Large intestine (tissue), 3 donors: ENCODE data around the gene GPSM3. TPM values are rescaled to one million over a fixed set of nuclear protein-coding genes. Genes with fewer than 3 reads are reported as not detected.
A peak's percentile ranks its signal among the peaks of the same experiment; 100 is the strongest.

ENCODE experiments used
- DNase-seq, 2 donors: peaks; one replicate each; pipeline versions ENCODE4 v3.0.0 to v3.0.0-alpha.2; 2013
- H3K27ac ChIP-seq: one replicate; pipeline ENCODE4 v1.5.1; 2013; ENCODE audit warnings: low read length
- H3K27me3 ChIP-seq: 2 replicates; pipeline ENCODE4 v1.6.1; 2013; ENCODE audit warnings: low read length; ENCODE audit not compliant: control insufficient read depth, insufficient read depth
- H3K36me3 ChIP-seq: 2 replicates; pipeline ENCODE4 v1.6.1; 2013; ENCODE audit warnings: low read length; ENCODE audit not compliant: control insufficient read depth, insufficient read depth
- H3K4me1 ChIP-seq: one replicate; pipeline ENCODE4 v1.6.1; 2013; ENCODE audit warnings: low read length; ENCODE audit not compliant: control insufficient read depth, insufficient read depth
- H3K4me3 ChIP-seq: one replicate; pipeline ENCODE4 v1.5.1; 2013; ENCODE audit warnings: low read length
- H3K9me3 ChIP-seq: one replicate; pipeline ENCODE4 v1.6.1; 2013; ENCODE audit warnings: mild to moderate bottlenecking, low read depth, low read length, moderate library complexity; ENCODE audit not compliant: control insufficient read depth
- WGBS: methylation state at CpG from one replicate; pipeline ENCODE4 v1.1.5; 2013; ENCODE audit warnings: low lambda C conversion rate; ENCODE audit not compliant: insufficient coverage; 5-methylcytosine and 5-hydroxymethylcytosine counted together
- polyA plus RNA-seq: library from polyadenylated mRNA; unstranded; fragments of 120-200 nt; gene quantifications from one replicate; pipeline ENCODE4 v1.2.1, GENCODE V29; 2013

GPSM3 gene
- polyA plus RNA-seq, 1 donor, result 14.3 TPM

GRCh38 chr6:32181148-32181702 is 11.2 kb downstream of the GPSM3 start:
- Histone ChIP-seq H3K4me3 (no peak overlapping the region), H3K36me3 (peaks cover 46% of the 10 kb centered on the region), H3K27ac (no peak overlapping the region), H3K4me1 (peaks cover 15% of the 10 kb centered on the region), H3K9me3 (no peaks in the 10 kb centered on the region), H3K27me3 (no peaks in the 10 kb centered on the region)
- no CpG with 5 or more reads among the region's 15 CpGs for WGBS
- DNase-seq, result no peak

DNA sequence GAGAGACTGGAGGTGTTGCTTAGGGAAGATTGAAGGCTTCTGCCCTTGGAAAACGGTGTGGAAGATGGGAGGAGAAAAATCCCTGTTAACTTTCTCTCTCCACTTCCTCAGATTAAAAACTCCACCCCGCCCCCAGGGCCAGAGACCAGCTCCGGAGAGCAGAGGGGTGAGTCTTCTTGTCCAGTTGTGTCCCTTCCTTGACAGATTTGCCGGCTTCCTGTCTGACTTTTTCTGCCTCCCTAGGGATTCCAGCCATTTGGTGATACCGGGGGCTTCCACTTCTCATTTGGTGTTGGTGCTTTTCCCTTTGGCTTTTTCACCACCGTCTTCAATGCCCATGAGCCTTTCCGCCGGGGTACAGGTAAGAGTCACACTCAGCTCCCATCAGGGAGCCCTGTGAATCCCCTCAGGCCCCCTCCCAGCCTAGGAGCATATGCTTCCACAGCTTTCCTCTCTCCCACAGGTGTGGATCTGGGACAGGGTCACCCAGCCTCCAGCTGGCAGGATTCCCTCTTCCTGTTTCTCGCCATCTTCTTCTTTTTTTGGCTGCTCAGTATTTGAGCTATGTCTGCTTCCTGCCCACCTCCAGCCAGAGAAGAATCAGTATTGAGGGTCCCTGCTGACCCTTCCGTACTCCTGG is 12.6 kb downstream of the GPSM3 start:
- Histone ChIP-seq H3K4me1 (peaks cover 20% of the 10 kb centered on the region), H3K27ac (no peak overlapping the region), H3K9me3 (peaks cover 3% of the 10 kb centered on the region), H3K27me3 (no peaks in the 10 kb centered on the region), H3K36me3 (peaks cover 42% of the 10 kb centered on the region), H3K4me3 (peak overlapping the region; percentile 95)
- no peak for DNase-seq
- 100% methylated on average over 1 of the region's 10 CpGs for WGBS

- peak overlapping the region; percentile 85 for H3K27ac ChIP-seq
- peaks cover 35% of the 10 kb centered on the region for H3K36me3 ChIP-seq
- WGBS, result 6% methylated on average over 6 of the region's 24 CpGs
- H3K4me3 ChIP-seq, result peak overlapping the region; percentile 95
- no peaks in the 10 kb centered on the region for H3K27me3 ChIP-seq
- peak in 1 of 2 donors; percentile 63 for DNase-seq
- H3K9me3 ChIP-seq, result peaks cover 3% of the 10 kb centered on the region
- H3K4me1 ChIP-seq, result peaks cover 20% of the 10 kb centered on the region
These were observed 13.6 kb downstream of the GPSM3 start for GRCh38 chr6:32178547-32179440.

- H3K27me3 ChIP-seq, result no peaks in the 10 kb centered on the region
- peaks cover 27% of the 10 kb centered on the region for H3K36me3 ChIP-seq
- whole genome bisulfite sequencing, result 0% methylated on average over 2 of the region's 33 CpGs
- peak; percentile 100 for DNase-seq
- H3K27ac ChIP-seq, result peak within 1 kb of the TSS; percentile 85
- H3K4me1 ChIP-seq, result peaks cover 20% of the 10 kb centered on the region
- peaks cover 3% of the 10 kb centered on the region for H3K9me3 ChIP-seq
- peak within 1 kb of the TSS; percentile 95 for H3K4me3 ChIP-seq
These were observed 14.5 kb downstream of the GPSM3 start, which contains the start of gene RNF5 for GRCh38 chr6:32177788-32178546. Gene RNF5 (plus strand): TSS chr6:32178405. CDS start chr6:32178512, 107 bp downstream.

DNA sequence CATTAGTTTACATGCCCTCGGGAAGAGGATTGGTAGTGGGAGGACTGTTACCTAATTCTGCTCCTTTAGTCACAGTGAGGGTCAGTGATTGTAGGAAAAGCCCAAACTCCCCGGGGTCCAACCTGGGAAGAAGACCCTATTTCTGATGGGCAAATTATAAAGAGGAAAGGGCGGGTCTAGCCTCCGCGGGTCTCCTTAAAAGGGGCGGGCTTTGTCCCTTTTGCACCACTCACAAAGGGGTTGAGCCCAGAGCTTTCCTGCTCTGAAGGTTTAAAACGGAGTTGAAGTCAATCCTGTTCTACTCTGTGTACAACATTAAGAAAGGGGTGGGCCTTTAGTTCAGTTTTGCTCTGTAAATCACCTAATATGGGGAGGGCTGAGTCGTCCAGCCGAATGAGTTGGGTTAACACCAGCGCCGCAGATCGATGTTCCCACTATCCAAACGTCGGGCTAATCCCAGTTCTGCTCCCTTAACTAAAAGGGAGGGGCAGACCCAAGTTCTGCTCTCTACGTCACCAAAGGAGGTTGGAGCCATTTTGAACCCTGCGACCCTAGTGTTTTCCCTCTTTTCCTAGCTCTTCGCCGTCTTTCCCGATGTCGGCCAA is 15.2 kb downstream of the GPSM3 start:
- DNase-seq, result peak in 1 of 2 donors; percentile 43
- H3K36me3 ChIP-seq, result peaks cover 20% of the 10 kb centered on the region
- peak overlapping the region; percentile 85 for H3K27ac ChIP-seq
- no CpG with 5 or more reads among the region's 20 CpGs for WGBS
- H3K9me3 ChIP-seq, result peaks cover 3% of the 10 kb centered on the region
- peak overlapping the region; percentile 95 for H3K4me3 ChIP-seq
- H3K27me3 ChIP-seq, result no peaks in the 10 kb centered on the region
- H3K4me1 ChIP-seq, result peaks cover 20% of the 10 kb centered on the region

DNA sequence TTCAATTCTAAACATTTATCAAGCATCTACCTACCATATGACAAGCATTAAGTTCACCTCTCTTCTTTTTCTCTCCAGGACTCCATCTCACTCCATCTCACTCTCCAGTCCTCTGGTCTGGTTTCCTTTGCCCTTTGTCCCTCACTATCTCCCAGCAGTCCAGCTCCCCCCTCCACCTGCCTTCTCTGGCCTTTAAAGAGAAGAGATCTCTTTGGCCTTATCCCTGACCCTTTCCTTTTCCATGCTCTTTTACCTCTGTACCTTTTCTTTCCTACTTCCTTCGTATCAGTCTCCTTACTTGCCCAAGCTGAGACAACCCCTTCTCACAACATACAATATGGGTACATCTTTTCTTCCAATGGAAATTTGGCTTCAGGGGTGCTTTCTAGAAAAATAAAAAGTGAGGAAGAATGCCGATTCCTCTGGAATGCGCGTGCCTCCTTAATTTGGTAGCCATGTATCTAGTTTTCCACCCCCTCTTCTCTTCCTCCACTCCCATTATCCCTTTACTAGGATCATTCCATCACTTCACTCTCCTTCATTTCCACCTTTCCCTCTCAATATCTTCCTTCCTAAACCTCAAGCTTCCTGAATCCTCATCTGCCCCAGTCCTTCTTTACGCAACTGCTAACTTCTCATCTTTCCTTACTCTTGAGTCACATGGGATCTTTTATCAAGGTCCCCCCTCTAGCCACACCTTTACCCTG is 15.8 kb downstream of the GPSM3 start:
- Histone ChIP-seq H3K4me3 (peak overlapping the region; percentile 95), H3K27me3 (no peaks in the 10 kb centered on the region), H3K36me3 (peaks cover 16% of the 10 kb centered on the region), H3K4me1 (peaks cover 20% of the 10 kb centered on the region), H3K9me3 (peaks cover 3% of the 10 kb centered on the region), H3K27ac (peak overlapping the region; percentile 85)
- 0% methylated on average over 2 of the region's 5 CpGs for WGBS
- peak; percentile 52 to 79 for DNase-seq

GRCh38 chr6:32175711-32176475 is 16.6 kb downstream of the GPSM3 start, which contains the start of gene AGPAT1:
Gene AGPAT1 (minus strand): TSS chr6:32176084. CDS start chr6:32171496, 4,588 bp downstream.
- H3K4me3 ChIP-seq, result peak within 1 kb of the TSS; percentile 95
- peaks cover 20% of the 10 kb centered on the region for H3K4me1 ChIP-seq
- H3K27me3 ChIP-seq, result no peaks in the 10 kb centered on the region
- H3K9me3 ChIP-seq, result peaks cover 3% of the 10 kb centered on the region
- peak within 1 kb of the TSS; percentile 85 for H3K27ac ChIP-seq
- peak; percentile 96 to 99 for DNase-seq
- WGBS, result 0% methylated on average over 3 of the region's 27 CpGs
- H3K36me3 ChIP-seq, result peaks cover 15% of the 10 kb centered on the region

- Histone ChIP-seq H3K9me3 (peaks cover 3% of the 10 kb centered on the region), H3K4me3 (peak overlapping the region; percentile 95), H3K27me3 (no peaks in the 10 kb centered on the region), H3K27ac (peak overlapping the region; percentile 29), H3K36me3 (peaks cover 17% of the 10 kb centered on the region), H3K4me1 (peaks cover 20% of the 10 kb centered on the region)
- WGBS, result no CpG with 5 or more reads among the region's 2 CpGs
- DNase-seq, result no peak
These were observed 17.1 kb downstream of the GPSM3 start for GRCh38 chr6:32175322-32175710.

DNA sequence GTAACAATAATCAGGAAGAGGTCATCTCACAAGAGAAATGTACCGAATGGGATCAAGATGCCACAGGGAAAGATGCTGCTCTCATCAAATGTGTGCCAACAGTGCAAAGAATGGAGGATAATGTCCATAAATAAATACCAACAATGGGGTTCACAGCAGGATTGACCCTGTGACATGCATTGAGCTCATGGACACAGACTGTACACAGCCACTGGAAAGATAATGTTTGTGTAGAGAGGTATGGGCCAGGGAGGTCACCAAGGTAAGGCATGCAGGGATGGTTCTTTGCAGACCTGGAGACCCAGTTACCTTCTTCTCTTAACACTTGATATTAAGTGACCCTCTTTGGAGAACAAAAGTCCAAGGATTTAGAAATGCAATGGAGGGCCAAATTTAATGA is 18.0 kb downstream of the GPSM3 start:
- Histone ChIP-seq H3K27ac (no peak overlapping the region), H3K4me1 (peaks cover 18% of the 10 kb centered on the region), H3K36me3 (peaks cover 21% of the 10 kb centered on the region), H3K9me3 (peaks cover 3% of the 10 kb centered on the region), H3K4me3 (no peak overlapping the region), H3K27me3 (no peaks in the 10 kb centered on the region)
- no CpG with 5 or more reads among the region's 1 CpG for WGBS
- DNase-seq, result no peak
